GM10266 (cell line): ENCODE measurements around the gene UBE2E3.
A peak's percentile ranks its signal among the peaks of the same experiment; 100 is the strongest.
"Not testable (repeated sequence)": the region's sequence is repeated elsewhere in the genome, so short reads cannot be mapped to it uniquely, and the experiment has no call there.

ENCODE experiments used
- DNase-seq: peaks from one replicate; pipeline ENCODE4 v3.0.0; 2012; ENCODE audit errors: extremely low spot score
- TF ChIP-seq, protein P1 (sequence below): IDR thresholded peaks from 2 replicates; pipeline ENCODE4 v1.5.1; 2012; ENCODE audit warnings: mild to moderate bottlenecking, low read depth; ENCODE audit not compliant: control insufficient read depth, insufficient read depth; ENCODE audit errors: missing control alignments

Gene UBE2E3

DNA sequence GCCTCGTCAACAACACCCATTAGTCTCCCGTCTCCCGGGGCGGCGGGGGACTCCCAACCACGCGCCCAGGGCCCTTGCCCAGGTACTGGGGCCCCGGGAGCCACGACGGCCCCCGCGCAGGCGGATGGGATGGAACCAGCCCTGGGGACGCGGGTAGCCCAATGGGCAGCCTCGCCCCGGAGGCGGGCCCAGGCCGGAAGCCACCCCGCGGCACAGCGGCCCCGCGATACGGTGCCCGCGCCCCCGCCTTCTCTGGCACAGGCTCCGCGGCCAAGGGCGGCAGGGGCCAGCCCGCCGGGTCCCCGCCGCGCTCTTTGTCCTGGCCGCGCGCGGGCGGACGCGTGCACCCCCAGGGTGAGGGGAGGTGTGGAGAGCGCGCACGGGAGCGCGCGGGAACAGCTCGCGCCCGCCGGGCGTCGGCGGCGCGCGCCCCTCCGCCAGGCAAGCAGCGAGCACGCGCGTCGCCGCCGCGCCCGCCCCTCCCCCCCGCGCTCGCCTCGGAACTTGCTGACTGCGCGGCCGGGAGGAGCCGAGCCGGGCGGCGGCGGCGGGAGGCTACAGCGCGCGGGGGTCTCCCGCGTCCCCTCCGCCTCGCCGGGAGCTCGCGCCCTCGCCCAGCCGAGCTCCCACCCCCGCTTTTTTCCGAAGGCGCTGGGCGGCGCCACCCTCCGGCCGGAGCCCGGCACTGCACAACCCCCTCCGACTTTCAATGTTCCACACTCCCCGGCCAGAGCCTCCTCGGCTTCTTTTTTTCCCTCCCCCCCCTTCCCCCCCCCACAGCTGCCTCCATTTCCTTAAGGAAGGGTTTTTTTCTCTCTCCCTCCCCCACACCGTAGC, at the start of gene UBE2E3:
Gene UBE2E3, plus strand, starts transcription at position 500 of the 837 bp plus-strand sequence. CDS start 1,438 bp downstream, outside the sequence.
- TF ChIP-seq, protein P1, sequence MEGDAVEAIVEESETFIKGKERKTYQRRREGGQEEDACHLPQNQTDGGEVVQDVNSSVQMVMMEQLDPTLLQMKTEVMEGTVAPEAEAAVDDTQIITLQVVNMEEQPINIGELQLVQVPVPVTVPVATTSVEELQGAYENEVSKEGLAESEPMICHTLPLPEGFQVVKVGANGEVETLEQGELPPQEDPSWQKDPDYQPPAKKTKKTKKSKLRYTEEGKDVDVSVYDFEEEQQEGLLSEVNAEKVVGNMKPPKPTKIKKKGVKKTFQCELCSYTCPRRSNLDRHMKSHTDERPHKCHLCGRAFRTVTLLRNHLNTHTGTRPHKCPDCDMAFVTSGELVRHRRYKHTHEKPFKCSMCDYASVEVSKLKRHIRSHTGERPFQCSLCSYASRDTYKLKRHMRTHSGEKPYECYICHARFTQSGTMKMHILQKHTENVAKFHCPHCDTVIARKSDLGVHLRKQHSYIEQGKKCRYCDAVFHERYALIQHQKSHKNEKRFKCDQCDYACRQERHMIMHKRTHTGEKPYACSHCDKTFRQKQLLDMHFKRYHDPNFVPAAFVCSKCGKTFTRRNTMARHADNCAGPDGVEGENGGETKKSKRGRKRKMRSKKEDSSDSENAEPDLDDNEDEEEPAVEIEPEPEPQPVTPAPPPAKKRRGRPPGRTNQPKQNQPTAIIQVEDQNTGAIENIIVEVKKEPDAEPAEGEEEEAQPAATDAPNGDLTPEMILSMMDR = peak; percentile 83
- peak; percentile 86 for DNase-seq

DNA sequence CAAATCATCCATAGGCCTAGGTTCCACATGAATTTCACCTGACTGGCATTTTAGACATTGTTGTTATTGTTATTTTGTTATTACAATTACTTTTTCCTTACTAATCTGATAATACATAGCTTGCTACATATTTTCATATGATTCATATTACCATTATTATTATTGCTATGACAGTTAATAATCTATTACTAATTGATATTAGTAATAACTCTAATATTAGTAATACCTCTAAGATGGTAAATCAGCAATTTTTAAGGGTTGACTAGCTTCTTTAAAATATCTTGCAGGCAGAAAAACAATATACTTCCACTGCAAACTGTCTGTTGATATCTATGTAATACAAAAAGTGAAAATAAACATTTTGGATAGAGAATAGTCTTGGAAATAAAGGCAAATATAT, 48.6 kb upstream of the UBE2E3 start:
- TF ChIP-seq, protein P1 = no peak
- DNase-seq = no peak

DNA sequence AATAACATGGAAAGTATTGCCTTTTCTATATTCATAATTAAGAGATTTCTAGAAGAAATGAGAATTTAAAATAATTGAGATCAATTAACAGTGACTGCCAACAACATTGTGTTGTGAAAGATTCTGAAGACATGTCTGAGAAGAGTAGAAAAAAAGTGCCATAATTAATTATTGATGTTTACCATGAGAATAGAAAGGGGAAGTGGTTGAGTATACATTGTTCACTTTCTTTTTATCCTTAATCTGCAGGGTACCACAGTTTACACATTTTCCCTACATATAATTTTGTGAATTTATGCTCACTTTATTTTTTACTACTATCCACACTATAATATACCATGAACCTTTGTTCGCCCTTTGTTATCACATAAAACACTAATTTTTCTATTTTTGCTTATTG, 47.1 kb upstream of the UBE2E3 start:
- TF ChIP-seq, protein P1 = no peak
- DNase-seq = no peak

GRCh38 chr2:180934911-180935310, 45.5 kb upstream of the UBE2E3 start:
- DNase-seq = no peak
- TF ChIP-seq, protein P1 = no peak

GRCh38 chr2:180937480-180937879, 42.9 kb upstream of the UBE2E3 start:
- not testable (repeated sequence) for DNase-seq

DNA sequence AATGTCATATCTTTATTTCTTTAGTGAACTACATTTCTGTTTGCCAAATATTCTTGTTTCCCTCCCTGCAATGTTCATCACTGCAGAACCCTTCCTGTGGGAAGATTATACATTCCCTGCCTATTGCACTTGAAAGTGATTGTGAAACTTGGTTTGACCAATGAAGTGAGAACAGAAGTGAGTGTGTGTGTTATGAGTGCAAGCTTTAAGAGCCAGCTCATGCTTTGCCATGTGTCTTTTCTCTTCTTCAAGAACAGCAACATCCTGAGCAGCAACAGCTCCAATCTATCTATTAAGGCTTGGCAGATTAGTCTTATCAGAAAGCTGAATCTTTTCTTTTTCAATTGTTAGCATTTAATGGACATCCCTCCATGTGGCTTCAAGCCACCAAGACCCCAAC, 42.0 kb upstream of the UBE2E3 start:
- DNase-seq = no peak
- TF ChIP-seq, protein P1 = no peak

DNA sequence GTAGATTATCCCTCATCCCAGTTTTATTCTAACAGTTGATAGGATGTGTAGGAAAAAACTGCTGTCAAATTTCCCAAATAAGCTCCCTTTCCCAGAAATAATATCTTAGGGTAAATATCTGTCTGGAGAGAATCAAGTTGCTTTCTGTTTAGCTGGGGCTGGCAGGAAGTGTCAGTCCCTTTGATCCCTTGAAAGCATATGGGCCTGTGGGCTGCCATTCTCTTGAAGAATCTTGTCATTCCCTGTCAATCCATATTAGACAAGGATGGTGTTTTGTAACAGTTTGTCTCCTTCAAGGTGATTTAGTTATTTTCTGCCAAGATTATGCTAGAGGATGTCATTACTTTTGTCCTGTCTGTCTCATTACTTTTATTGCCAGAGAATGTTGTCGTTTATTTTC, 37.1 kb upstream of the UBE2E3 start:
- DNase-seq = no peak
- TF ChIP-seq, protein P1 = no peak
